HG03196 (cell line): ENCODE data around the gene PDXK.

ENCODE experiments used
- ATAC-seq: cut with Tn5 transposase; IDR thresholded peaks from one replicate; pipeline ENCODE4 v1.9.1; 2021; ENCODE audit not compliant: unreplicated experiment

The PDXK gene

GRCh38 chr21:43778469-43779335 is 59.8 kb downstream of the PDXK start:
- ATAC-seq, result no peak

- no peak for ATAC-seq
Measured at GRCh38 chr21:43779660-43780059, 60.7 kb downstream of the PDXK start.

GRCh38 chr21:43781846-43782245 is 62.9 kb downstream of the PDXK start:
- no peak for ATAC-seq

- no peak for ATAC-seq
Measured at GRCh38 chr21:43782431-43783097, 63.6 kb downstream of the PDXK start.

- ATAC-seq, result no peak
Measured at GRCh38 chr21:43783098-43783700, 64.3 kb downstream of the PDXK start.

DNA sequence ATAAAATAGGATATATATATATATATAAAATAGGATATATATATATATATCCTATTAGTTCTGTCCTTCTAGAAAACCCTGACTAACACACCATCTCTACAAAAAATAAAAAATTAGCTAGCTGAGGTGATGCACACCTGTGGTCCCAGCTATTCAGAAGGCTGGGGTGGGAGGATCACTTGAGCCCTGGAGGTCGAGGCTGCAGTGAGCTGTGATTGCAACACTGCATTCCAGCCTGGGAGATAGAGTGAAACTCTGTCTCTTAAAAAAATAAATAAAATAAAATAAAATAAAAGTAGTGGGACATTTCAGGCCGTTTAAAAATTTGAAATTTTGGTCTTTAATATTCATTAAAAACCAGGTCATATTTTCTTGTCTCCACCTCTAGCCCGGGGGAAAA is 66.2 kb downstream of the PDXK start:
- no peak for ATAC-seq

DNA sequence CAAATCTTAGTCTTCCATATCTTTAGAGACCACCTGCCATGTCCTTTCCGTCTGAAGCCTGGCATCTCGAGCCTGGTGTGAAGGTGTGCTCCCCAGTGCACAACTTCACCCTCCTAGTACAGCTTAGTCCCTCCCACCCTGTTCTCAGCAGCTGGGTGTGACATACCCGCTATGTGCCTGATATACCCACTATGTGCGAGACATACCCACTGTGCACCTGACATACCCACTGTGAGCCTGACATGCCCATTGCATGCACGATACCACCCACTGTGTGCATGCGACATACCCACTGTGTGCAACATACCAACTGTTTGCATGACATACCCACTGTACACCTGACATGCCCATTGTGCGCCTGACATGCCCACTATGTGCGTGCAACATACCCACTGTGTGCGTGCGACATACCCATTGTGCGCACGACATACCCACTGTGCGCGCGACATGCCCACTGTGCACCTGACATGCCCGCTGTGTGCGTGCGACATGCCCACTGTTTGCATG is 67.4 kb downstream of the PDXK start:
- ATAC-seq, result no peak

DNA sequence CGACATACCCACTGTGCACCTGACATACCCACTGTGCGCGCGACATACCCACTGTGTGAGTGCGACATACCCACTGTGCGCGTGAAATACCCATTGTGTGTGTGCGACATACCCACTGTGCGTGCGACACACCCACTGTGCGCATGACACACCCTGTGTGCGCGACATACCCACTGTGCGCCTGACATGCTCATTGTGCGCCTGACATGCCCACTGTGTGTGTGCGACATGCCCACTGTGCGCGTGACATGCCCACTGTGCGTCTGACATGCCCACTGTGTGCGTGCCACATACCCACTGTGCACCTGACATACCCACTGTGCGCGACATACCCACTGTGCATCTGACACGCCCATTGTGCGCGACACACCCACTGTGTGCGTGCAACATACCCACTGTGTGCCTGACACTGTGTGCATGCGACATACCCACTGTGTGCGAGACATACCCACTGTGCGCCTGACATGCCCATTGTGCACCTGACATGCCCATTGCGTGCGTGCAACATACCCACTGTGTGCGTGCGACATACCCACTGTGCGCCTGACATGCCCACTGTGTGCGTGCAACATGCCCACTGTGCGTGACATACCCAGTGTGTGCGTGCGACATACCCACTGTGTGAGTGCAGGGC is 68.0 kb downstream of the PDXK start:
- no peak for ATAC-seq

- peak; percentile 90 for ATAC-seq
Measured at GRCh38 chr21:43789276-43790009, 70.5 kb downstream of the PDXK start, which contains the start of gene RRP1. TSS of gene RRP1 (plus strand) at chr21:43789577. CDS start at chr21:43789630, 53 bp downstream.

DNA sequence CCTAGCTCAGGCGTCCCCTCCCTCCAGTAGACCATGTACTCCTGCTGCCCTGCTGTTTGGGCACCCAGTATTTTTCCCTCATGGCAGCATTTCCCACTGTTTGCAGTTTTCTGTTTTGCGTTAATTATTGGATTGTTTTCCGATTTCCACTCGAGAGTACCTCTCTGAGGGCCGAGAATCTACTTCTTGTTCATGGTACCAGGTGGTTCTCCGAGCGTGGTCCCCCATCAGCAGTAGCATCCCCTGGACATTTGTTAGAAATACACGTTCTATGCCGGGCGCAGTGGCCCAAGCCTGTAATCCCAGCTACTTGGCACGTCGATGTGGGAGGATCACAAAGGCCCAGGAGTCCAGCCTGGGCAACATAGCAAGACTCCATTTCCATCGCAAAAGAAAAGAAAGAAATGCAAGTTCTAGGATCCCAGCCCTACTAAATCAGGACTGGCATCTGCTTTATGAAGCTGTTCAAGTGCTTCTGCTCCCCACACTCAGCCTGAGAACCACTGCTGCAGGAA is 71.1 kb downstream of the PDXK start:
- no peak for ATAC-seq

DNA sequence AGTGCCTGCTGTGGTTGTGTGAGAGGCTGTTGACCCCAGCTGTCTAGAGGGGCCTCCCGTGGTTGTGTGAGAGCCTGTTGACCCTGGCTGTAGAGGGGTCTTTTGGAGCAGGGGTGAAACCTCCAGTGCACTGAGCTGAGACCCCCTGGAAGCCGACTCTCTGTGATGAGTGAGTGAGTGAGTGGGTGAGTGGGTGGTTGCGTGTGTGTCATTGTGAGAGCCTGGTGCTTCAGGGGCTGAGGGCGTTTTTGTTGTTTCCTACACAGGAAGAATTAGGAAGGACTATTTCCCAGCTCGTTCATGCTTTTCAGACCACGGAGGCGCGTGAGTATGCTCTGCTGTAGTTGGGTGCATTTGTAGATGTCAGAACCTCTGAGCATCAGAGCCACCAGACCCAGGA is 73.5 kb downstream of the PDXK start:
- ATAC-seq, result no peak

DNA sequence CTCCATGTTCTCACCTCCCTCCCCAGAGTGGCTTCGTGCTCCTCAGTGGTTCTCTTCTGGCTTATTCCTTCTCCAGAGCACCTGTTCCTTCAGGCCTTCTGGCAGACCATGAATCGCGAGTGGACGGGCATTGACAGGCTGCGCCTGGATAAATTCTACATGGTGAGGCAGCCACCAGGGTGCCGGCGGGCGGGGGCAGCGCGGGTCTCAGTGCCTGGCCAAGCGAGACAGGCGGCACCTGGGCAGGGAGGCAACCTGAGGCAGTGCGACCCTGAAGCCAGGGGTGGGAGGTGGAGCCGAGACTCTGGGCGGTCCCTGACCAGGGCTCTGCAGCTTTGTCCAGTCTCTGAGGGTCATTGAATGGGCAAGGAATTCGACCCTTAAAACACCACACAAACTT is 74.3 kb downstream of the PDXK start:
- no peak for ATAC-seq

- no peak for ATAC-seq
Measured at GRCh38 chr21:43794311-43794710, 75.4 kb downstream of the PDXK start.

DNA sequence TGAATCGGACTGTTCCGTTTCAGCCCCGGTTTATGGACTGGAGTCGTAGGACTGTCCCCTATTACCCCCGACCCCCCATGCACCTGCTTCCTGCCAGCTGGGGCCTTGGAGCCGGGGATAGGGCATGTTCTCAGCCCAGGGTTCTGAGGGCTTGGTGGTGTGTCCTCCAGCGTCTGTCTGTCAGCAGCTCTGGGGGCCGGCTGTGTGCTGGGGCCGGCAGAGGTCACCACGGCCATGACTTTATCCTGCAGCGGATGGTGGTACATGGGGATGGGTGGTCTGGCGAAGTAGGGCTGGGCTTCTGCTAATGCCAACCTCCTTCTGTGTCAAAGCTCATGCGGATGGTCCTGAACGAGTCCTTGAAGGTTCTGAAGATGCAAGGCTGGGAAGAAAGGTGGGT is 75.9 kb downstream of the PDXK start:
- no peak for ATAC-seq

DNA sequence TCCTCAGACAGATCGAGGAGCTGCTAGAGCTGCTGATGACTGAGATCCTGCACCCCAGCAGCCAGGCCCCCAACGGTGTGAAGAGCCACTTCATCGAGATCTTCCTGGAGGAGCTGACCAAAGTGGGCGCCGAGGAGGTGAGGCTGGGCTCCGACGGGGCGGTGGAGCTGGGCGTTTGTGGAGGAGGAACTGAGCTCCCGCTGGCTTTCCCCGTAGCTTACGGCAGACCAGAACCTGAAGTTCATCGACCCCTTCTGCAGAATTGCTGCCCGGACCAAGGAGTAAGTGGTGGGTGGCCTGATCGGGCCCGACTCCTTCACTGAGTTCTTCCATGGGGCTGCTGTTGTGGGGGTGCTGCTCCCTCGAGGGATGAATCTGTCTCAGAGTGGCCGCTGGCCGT is 78.5 kb downstream of the PDXK start:
- no peak for ATAC-seq

- ATAC-seq, result no peak
Measured at GRCh38 chr21:43797925-43798715, 79.2 kb downstream of the PDXK start.

DNA sequence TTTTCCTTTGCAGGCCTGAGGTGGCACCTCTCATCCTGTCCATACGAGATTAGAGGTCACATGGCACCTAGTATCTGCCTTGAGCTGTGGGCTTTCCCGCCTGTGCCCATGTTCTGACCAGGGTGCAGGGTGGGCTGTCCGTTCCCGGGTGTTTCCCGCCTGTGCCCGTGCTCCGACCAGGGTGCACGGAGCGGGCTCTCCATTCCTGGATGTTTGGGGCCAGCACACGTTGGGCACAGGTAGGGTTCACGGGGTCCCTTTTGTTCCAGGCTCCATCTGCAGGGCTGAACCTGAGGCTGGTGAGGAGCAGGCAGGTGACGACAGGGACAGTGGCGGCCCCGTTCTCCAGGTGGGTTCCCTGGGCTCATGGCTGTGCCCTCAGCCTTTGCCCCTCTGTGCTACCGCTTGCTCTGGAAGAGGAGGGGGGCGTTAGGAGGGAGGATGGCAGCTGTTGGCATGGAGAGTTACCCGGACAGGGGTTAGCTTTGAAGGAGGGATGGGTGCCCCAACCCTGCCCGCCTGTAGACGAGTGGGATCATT is 80.4 kb downstream of the PDXK start:
- ATAC-seq, result no peak

- no peak for ATAC-seq
Measured at GRCh38 chr21:43800124-43800523, 81.2 kb downstream of the PDXK start.

DNA sequence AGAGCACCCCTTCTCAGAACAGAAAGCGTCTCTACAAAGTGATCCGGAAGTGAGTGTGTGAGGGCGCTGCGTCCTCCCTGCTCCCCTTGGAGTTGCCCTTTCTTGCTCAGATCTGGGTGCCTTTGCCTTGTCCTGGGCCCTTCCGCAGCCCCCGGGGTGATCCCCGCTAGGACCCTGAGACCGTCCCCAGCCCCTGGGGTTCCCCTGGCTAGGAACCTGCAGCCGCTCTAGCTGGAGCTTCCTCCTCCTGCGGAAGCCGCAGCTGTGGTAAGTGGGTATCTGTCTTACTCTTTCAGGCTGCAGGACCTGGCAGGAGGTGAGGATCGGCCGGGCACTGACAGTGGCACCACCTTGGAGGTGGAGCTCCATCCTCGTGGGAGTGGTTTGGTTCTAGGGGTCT is 81.6 kb downstream of the PDXK start:
- no peak for ATAC-seq
